IMR-90 (cell line): ENCODE measurements around the gene BRF1. TPM values are rescaled to one million over a fixed set of nuclear protein-coding genes. Genes with fewer than 3 reads are reported as not detected.
"Not testable (repeated sequence)": the region's sequence is repeated elsewhere in the genome, so short reads cannot be mapped to it uniquely, and the experiment has no call there.

Experiments used
- ATAC-seq: fragments of 200-7000 bp; cut with Tn5 transposase; 2 replicates; pipeline ENCODE4 v1.9.1; 2020; ENCODE audit warnings: low read depth, mild to moderate bottlenecking, moderate library complexity
- BruUV-seq: library from RNA; stranded (reverse); fragments of 400-500 nt; replicated peaks from 2 replicates; lab custom pipeline; 2021; lab: Mats Ljungman, UMichigan
- CTCF ChIA-PET: fragments of 300-600 bp; formaldehyde crosslinking; extraction: SDS; loops from one replicate; lab custom pipeline; 2021; ENCODE audit warnings: antibody characterized with exemption; lab: Yijun Ruan, JAX
- POLR2A ChIA-PET: fragments of 300-600 bp; sonication (Branson Sonifier 250); formaldehyde crosslinking; loops from one replicate; lab custom pipeline; 2022; ENCODE audit warnings: antibody characterized with exemption; ENCODE audit not compliant: unreplicated experiment; lab: Charles Lee
- DNase-seq: peaks from one replicate; pipeline ENCODE4 v3.0.0; 2013
- H2AFZ ChIP-seq: replicated peaks from 2 replicates; pipeline ENCODE3; 2013; ENCODE audit warnings: low read length, mild to moderate bottlenecking; ENCODE audit not compliant: poor library complexity
- H2AK5ac ChIP-seq: 2 replicates; pipeline ENCODE4 v1.6.1; 2013; ENCODE audit warnings: low read depth, low read length, inconsistent platforms
- H2AK9ac ChIP-seq: replicated peaks from 2 replicates; pipeline ENCODE3; 2013; ENCODE audit warnings: mild to moderate bottlenecking, low read depth, low read length, moderate library complexity; ENCODE audit not compliant: poor library complexity
- H2BK120ac ChIP-seq: 2 replicates; pipeline ENCODE4 v1.6.1; 2013; ENCODE audit warnings: low read depth, low read length, inconsistent platforms
- H2BK15ac ChIP-seq: 3 replicates; pipeline ENCODE4 v1.6.1; 2013; ENCODE audit warnings: low read depth, low read length, inconsistent platforms
- H2BK20ac ChIP-seq: 2 replicates; pipeline ENCODE4 v1.6.1; 2013; ENCODE audit warnings: low read depth, mild to moderate bottlenecking, inconsistent platforms, low read length, moderate library complexity
- H2BK5ac ChIP-seq: 2 replicates; pipeline ENCODE4 v1.6.1; 2013; ENCODE audit warnings: mild to moderate bottlenecking, low read depth, low read length, inconsistent platforms; ENCODE audit not compliant: poor library complexity, severe bottlenecking
- H3K14ac ChIP-seq: replicated peaks from 2 replicates; pipeline ENCODE4 v1.6.1; 2013; ENCODE audit warnings: low read depth, low read length, inconsistent platforms
- H3K18ac ChIP-seq: 2 replicates; pipeline ENCODE4 v1.6.1; 2013; ENCODE audit warnings: low read depth, low read length, control low read depth
- H3K23ac ChIP-seq: 2 replicates; pipeline ENCODE4 v1.6.1; 2013; ENCODE audit warnings: low read depth, low read length, inconsistent platforms
- H3K27ac ChIP-seq: 2 replicates; pipeline ENCODE4 v1.5.1; 2013; ENCODE audit warnings: mild to moderate bottlenecking, control low read depth, low read length; ENCODE audit not compliant: insufficient read depth
- H3K27me3 ChIP-seq: 2 replicates; pipeline ENCODE4 v1.6.1; 2013; ENCODE audit warnings: low read length; ENCODE audit not compliant: control insufficient read depth, insufficient read depth
- H3K36me3 ChIP-seq: 2 replicates; pipeline ENCODE4 v1.6.1; 2013; ENCODE audit warnings: low read length, mixed read lengths; ENCODE audit not compliant: control insufficient read depth, insufficient read depth
- H3K4ac ChIP-seq: 2 replicates; pipeline ENCODE4 v1.6.1; 2013; ENCODE audit warnings: low read depth, low read length, inconsistent platforms
- H3K4me1 ChIP-seq: 2 replicates; pipeline ENCODE4 v1.6.1; 2013; ENCODE audit warnings: low read length, mixed read lengths; ENCODE audit not compliant: control insufficient read depth, insufficient read depth
- H3K4me2 ChIP-seq: 2 replicates; pipeline ENCODE4 v1.6.1; 2013; ENCODE audit warnings: low read depth, mild to moderate bottlenecking, control low read depth, low read length, moderate library complexity
- H3K4me3 ChIP-seq: 2 replicates; pipeline ENCODE4 v1.5.1; 2013; ENCODE audit warnings: low read depth, mild to moderate bottlenecking, control low read depth, low read length, moderate library complexity; ENCODE audit not compliant: insufficient read depth
- H3K56ac ChIP-seq: 2 replicates; pipeline ENCODE4 v1.6.1; 2013; ENCODE audit warnings: low read length, inconsistent platforms; ENCODE audit not compliant: insufficient read depth; ENCODE audit errors: extremely low read depth
- H3K79me1 ChIP-seq, 2 experiments: 2 replicates each; pipeline ENCODE4 v1.6.1; 2013; ENCODE audit warnings: low read length in 2 of 2, inconsistent platforms in 1 of 2, low read depth in 1 of 2
- H3K9ac ChIP-seq: 2 replicates; pipeline ENCODE4 v1.6.1; 2013; ENCODE audit warnings: low read depth, low read length, control low read depth
- H3K9me1 ChIP-seq: 2 replicates; pipeline ENCODE4 v1.6.1; 2013; ENCODE audit warnings: low read length, inconsistent platforms; ENCODE audit not compliant: insufficient read depth
- H3K9me3 ChIP-seq: 2 replicates; pipeline ENCODE4 v1.6.1; 2013; ENCODE audit warnings: low read length; ENCODE audit not compliant: control insufficient read depth, insufficient read depth
- H4K20me1 ChIP-seq: 2 replicates; pipeline ENCODE4 v1.6.1; 2013; ENCODE audit warnings: low read length, inconsistent platforms; ENCODE audit not compliant: insufficient read depth
- H4K5ac ChIP-seq: 2 replicates; pipeline ENCODE4 v1.6.1; 2013; ENCODE audit warnings: mild to moderate bottlenecking, low read depth, low read length, control low read depth
- H4K8ac ChIP-seq, 2 experiments: 2 replicates each; pipeline ENCODE4 v1.6.1; 2013; ENCODE audit warnings: low read depth in 2 of 2, low read length in 2 of 2, control low read depth in 1 of 2, inconsistent platforms in 1 of 2
- H4K91ac ChIP-seq: 2 replicates; pipeline ENCODE4 v1.6.1; 2013; ENCODE audit warnings: low read depth, low read length, inconsistent platforms; ENCODE audit not compliant: insufficient read depth
- WGBS, 2 experiments: methylation state at CpG; one replicate each; pipeline versions ENCODE4 v1.1.5 to v1.1.7; 2013; ENCODE audit warnings: missing lambda C conversion rate in 2 of 2; ENCODE audit not compliant: insufficient read length in 1 of 2; ENCODE audit errors: extremely low coverage in 2 of 2; 5-methylcytosine and 5-hydroxymethylcytosine counted together
- dilution Hi-C: fragments of 300-500 bp; cut with HindIII; formaldehyde crosslinking; loops from one replicate; pipeline ENCODE4 v1.14.3; 2018; ENCODE audit warnings: low sequenced_read_pairs; ENCODE audit not compliant: unreplicated experiment
- in situ Hi-C: fragments of 300-500 bp; cut with MboI; formaldehyde crosslinking; loops from 3 replicates; pipeline ENCODE4 v1.14.3; 2019; ENCODE audit warnings: low sequenced_read_pairs, inconsistent platforms, mixed read lengths
- intact Hi-C: fragments of 100-400 bp; cut with micrococcal nuclease; formaldehyde crosslinking; loops from 2 replicates; pipeline ENCODE4 v1.10.0; 2022
- polyA plus RNA-seq, 3 experiments: library from polyadenylated mRNA; depleted of rRNA; stranded (reverse); fragments of >200 nt; gene quantifications; 2 replicates each; pipeline ENCODE4 v1.2.3, GENCODE V29; 2012; ENCODE audit warnings: low replicate concordance in 1 of 3
- total RNA-seq: library from RNA; depleted of rRNA; stranded (reverse); fragments of >200 nt; gene quantifications from 2 replicates; pipeline ENCODE4 v1.2.3, GENCODE V29; 2012

The BRF1 gene
- total and polyA plus RNA-seq, 2 of the 4 experiments (the other 2 are of a cell fraction), result 12.4 to 16.7 TPM

GRCh38 chr14:105335231-105335542, 34.4 kb upstream of the BRF1 start:
- H2BK20ac ChIP-seq, H3K27me3 ChIP-seq, H3K9ac ChIP-seq, CTCF ChIA-PET, H2BK5ac ChIP-seq, BruUV-seq, H3K36me3 ChIP-seq, in situ Hi-C loops, H3K23ac ChIP-seq, H3K4ac ChIP-seq, H3K4me2 ChIP-seq, H4K91ac ChIP-seq, H3K18ac ChIP-seq, H3K27ac ChIP-seq, ATAC-seq, H2BK15ac ChIP-seq, H3K4me3 ChIP-seq, H3K9me3 ChIP-seq, dilution Hi-C loops, H3K9me1 ChIP-seq, H4K8ac ChIP-seq, H2BK120ac ChIP-seq, H2AK9ac ChIP-seq, H3K4me1 ChIP-seq, DNase-seq, H2AFZ ChIP-seq, intact Hi-C loops, H2AK5ac ChIP-seq, POLR2A ChIA-PET, H3K14ac ChIP-seq, H3K56ac ChIP-seq, H4K5ac ChIP-seq: not testable (repeated sequence)
- 92% methylated on average over 11 of the region's 22 CpGs; no CpG with 5 or more reads in 1 of the 2 experiments for WGBS, 2 experiments
- H3K79me1 ChIP-seq, result peaks cover 11 to 75% of the 10 kb centered on the region in 2 experiments
- H4K20me1 ChIP-seq, result peaks cover 58% of the 10 kb centered on the region
